ENCODE data around the gene NOL4L.

DNA sequence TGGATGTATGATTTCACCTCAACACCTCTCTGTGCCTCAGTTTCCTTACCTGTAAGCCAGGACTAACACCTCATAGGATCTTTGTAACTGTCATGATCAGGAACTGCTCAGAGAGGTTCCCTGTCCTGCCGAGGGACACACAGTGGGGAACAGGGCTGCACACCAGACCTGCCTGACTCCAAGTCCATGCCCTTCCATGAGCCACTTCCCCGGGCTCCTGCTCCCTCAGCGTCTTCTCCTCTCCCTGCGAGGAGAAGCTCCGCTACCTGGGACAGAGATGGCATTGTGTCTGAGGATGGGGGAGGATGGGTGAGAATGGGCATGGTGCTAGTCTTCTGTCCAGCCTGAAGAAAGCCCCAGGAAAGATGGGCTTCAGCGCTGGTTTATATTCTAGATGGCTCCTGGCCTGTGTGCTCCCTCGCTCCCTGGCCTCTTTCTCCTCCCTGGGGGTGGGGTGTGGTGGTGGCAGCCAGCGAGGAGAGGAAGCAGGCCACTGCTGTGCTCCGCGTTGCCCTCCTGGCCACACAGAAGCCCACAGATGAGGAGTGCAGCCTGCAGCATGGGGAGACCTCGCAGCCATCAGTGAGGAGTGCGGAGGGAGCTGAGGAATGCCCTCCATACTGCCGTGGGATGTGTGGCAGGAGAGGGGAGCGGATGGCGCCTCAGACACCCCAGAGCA, 67.1 kb downstream of the NOL4L start:
- TF ChIP-seq, protein P1, sequence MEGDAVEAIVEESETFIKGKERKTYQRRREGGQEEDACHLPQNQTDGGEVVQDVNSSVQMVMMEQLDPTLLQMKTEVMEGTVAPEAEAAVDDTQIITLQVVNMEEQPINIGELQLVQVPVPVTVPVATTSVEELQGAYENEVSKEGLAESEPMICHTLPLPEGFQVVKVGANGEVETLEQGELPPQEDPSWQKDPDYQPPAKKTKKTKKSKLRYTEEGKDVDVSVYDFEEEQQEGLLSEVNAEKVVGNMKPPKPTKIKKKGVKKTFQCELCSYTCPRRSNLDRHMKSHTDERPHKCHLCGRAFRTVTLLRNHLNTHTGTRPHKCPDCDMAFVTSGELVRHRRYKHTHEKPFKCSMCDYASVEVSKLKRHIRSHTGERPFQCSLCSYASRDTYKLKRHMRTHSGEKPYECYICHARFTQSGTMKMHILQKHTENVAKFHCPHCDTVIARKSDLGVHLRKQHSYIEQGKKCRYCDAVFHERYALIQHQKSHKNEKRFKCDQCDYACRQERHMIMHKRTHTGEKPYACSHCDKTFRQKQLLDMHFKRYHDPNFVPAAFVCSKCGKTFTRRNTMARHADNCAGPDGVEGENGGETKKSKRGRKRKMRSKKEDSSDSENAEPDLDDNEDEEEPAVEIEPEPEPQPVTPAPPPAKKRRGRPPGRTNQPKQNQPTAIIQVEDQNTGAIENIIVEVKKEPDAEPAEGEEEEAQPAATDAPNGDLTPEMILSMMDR (IDR thresholded peaks at IDR 0.05), result no peak
- no peak for TF ChIP-seq POLR2AphosphoS5 (IDR thresholded peaks at IDR 0.05)
